ENCODE data around the gene NUP98.
"Not testable (repeated sequence)": the region's sequence is repeated elsewhere in the genome, so short reads cannot be mapped to it uniquely, and the experiment has no call there.

Gene NUP98

GRCh38 chr11:3799143-3799542 lies 1.8 kb upstream of the NUP98 start:
- DNase-seq (ENCODE audit: low read depth) = no peak

GRCh38 chr11:3796801-3797328 lies 489 bp downstream of the NUP98 start:
- no peak for DNase-seq (ENCODE audit: low read depth)

- DNase-seq (ENCODE audit: low read depth) = no peak
Measured at GRCh38 chr11:3796346-3796745, 1.0 kb downstream of the NUP98 start.

GRCh38 chr11:3796002-3796311 lies 1.4 kb downstream of the NUP98 start:
- DNase-seq (ENCODE audit: low read depth) = no peak

GRCh38 chr11:3795131-3796001 lies 2.0 kb downstream of the NUP98 start:
- no peak for DNase-seq (ENCODE audit: low read depth)

GRCh38 chr11:3794387-3794786 lies 3.0 kb downstream of the NUP98 start:
- DNase-seq (ENCODE audit: low read depth) = not testable (repeated sequence)

- no peak for DNase-seq (ENCODE audit: low read depth)
Measured at GRCh38 chr11:3786781-3787428, 10.4 kb downstream of the NUP98 start.

- DNase-seq (ENCODE audit: low read depth) = no peak
Measured at GRCh38 chr11:3783611-3784010, 13.7 kb downstream of the NUP98 start.

- no peak for DNase-seq (ENCODE audit: low read depth)
Measured at GRCh38 chr11:3782963-3783362, 14.4 kb downstream of the NUP98 start.

GRCh38 chr11:3781423-3781822 lies 15.9 kb downstream of the NUP98 start:
- DNase-seq (ENCODE audit: low read depth) = no peak

GRCh38 chr11:3775736-3776406 lies 21.5 kb downstream of the NUP98 start:
- no peak for DNase-seq (ENCODE audit: low read depth)

- DNase-seq (ENCODE audit: low read depth) = no peak
Measured at GRCh38 chr11:3773180-3773579, 24.2 kb downstream of the NUP98 start.

GRCh38 chr11:3767536-3767935 lies 29.8 kb downstream of the NUP98 start:
- no peak for DNase-seq (ENCODE audit: low read depth)

- not testable (repeated sequence) for DNase-seq (ENCODE audit: low read depth)
Measured at GRCh38 chr11:3766836-3767235, 30.5 kb downstream of the NUP98 start.

- no peak for DNase-seq (ENCODE audit: low read depth)
Measured at GRCh38 chr11:3764266-3764665, 33.1 kb downstream of the NUP98 start.

GRCh38 chr11:3755151-3755550 lies 42.2 kb downstream of the NUP98 start:
- no peak for DNase-seq (ENCODE audit: low read depth)

GRCh38 chr11:3753110-3753509 lies 44.2 kb downstream of the NUP98 start:
- DNase-seq (ENCODE audit: low read depth) = no peak

GRCh38 chr11:3747704-3748103 lies 49.6 kb downstream of the NUP98 start:
- no peak for DNase-seq (ENCODE audit: low read depth)

GRCh38 chr11:3745161-3745560 lies 52.2 kb downstream of the NUP98 start:
- no peak for DNase-seq (ENCODE audit: low read depth)

- DNase-seq (ENCODE audit: low read depth) = no peak
Measured at GRCh38 chr11:3738723-3739122, 58.6 kb downstream of the NUP98 start.

GRCh38 chr11:3738241-3738640 lies 59.1 kb downstream of the NUP98 start:
- DNase-seq (ENCODE audit: low read depth) = no peak

GRCh38 chr11:3737386-3737933 lies 59.9 kb downstream of the NUP98 start:
- DNase-seq (ENCODE audit: low read depth) = no peak

- no peak for DNase-seq (ENCODE audit: low read depth)
Measured at GRCh38 chr11:3736816-3737215, 60.5 kb downstream of the NUP98 start.

Measured in CMK (cell line).